Activated CD8-positive, alpha-beta memory T cell treated with anti-CD3 and anti-CD28 coated beads, Interleukin-2, amount 50 U/mL, for 24 hours (primary cell): ENCODE measurements around the gene ADNP.

Source experiments
- DNase-seq: peaks from one replicate; pipeline ENCODE4 v3.0.0-alpha.2; 2020; ENCODE audit errors: extremely low read depth

Gene ADNP

GRCh38 chr20:50874111-50874757 lies 57.0 kb downstream of the ADNP start:
- no peak for DNase-seq

DNA sequence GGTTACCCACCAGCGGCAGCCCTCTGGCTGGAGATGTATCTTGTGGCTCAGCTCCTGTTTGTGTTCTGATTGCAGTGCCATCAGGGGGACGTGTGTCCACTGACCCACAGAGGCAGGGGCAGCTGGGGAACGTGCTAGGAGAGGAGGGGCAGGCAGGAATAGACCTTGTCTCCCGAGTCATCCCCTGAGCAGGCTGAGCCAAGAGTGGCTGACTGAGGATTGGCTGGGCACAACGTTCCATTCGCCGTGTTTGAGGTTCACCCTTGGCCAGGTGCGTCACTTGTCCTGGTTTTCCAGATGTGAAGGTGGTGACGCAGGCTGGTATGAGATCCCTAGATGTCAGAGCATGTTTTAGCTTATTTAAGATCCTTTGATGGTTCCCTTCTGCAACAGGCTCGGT lies 57.7 kb downstream of the ADNP start:
- no peak for DNase-seq

DNA sequence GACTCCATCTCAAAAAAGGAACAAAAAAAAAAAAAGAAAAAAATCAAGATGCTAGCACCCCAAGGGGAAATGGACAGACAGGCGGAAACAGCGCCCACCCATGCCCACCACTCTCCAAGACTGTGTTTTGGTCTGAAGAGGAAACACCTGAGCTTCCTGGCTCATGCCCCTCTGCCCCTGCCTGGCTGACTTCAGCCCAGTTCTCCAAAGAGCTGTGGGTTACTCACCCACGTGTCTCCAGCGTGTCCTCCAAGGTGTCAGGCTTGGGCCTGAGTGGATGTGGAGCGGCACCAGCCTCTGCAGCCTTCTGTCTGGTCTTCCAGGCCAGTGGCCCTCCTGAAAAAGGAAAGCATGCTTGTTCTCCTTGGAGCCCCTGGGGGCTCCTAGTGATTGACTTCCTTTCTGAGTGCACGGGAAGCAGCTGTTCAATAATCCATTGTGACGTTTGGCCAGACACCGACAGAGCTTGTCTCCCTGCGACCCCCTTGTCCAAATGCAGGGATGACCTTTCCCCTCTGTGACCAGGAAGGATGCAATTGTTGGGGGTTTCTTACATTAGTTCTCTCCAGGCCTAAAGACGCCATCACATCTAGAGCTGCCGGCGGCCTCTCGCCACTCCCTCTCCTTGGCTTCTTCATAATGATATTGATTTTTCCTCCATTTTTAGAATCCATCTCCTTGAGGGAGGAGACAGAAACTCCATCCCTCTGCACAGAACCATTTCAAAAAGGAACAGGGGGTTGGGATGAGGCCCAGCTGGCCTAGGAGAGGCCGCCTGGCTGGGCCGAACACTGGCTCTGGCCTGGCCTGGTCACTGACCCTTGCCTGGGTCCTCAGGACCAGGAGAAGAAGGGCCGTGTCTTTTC lies 58.4 kb downstream of the ADNP start:
- DNase-seq: no peak

DNA sequence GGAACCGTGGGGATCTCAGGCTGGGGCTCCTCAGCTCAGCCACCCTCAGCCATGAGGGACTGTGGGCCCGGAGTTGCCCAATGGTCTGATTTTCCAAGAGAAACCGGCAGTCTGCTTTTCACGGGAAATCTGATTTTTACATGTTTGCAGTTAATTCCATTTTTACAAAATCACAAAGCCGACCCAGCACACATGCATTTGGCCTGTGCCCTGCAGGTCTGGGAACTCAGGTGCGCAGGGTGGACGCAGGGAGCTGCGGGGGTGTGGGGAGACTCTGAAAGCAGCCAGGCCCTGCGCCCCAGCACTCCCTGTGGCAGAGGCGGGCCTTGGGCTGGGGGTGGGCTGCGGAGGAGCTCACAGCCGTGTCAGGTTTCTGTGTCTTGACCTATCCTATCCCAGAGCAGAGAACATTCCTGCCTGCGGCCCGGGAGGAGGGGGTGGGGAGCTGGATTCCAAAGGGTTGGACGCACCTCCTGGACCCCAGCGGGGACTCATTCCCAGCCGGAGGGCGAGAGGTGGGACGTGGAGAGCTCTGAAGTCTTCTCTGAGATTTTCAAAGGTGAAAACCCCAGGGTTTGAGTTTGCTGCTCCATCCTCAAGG lies 60.6 kb downstream of the ADNP start:
- DNase-seq: no peak

DNA sequence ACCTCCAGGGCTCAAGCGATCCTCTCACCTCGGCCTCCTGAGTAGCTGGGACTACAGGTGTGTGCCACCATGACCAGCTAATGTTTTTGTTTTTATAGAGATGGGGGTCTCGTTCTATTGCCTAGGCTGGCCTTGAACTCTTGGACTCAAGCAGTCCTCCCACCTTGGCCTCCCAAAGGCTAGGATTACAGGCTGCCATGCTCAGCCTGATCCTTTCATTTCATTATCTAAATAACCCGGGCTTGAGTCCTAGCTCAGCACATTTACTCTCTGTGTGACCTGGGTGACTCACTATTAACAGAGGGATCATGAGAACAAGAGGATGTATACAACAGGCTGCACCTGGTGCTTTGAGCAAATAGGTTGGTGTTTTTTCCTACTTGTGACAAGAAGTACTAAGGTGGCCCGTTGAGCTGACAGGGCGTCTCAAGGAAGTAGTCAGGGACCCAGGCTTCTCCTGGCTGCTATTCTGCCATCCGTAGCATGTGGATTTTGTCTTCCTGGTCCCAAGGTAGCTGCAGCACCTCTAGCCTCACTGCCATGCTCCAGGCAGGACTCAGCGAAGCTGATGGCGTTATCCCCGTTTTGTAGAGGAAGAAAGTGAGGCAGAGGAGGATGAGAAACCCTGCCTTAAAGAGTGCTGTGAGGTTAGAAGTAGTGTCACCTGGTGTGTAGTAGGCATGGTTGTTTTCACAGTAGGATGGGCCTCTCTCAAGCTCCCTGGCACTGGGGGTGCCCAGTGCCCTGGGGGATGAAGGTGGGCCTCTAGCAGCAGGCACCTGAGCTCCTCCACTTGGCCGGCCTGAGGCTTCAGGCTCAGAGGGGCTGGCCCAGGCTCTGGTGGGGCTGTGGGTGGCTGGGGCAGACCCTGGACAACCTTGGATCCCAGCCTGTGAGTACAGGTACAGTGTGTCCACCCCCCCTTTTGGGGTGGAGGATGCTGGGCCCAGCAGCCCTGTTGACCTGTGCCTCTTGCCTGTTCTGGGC lies 62.4 kb downstream of the ADNP start:
- no peak for DNase-seq

DNA sequence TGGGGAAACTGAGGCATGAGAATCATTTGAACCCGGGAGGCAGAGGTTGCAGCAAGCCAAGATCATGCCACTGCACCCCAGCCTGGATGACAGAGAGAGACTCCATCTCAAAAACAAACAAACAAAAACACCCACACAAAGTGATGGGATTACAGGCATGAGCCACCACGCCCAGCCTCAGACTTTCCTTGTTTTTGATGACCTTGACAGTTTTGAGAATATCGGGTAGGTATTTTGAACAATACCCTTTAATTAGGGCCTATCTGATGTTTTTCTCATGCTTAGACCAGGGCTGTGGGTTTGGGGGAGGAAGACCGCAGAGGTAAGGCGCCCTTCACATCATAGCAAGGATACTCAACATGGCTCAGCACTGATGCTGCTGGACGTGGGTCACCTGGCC lies 63.4 kb downstream of the ADNP start:
- DNase-seq: no peak

GRCh38 chr20:50866831-50867230 lies 64.4 kb downstream of the ADNP start:
- no peak for DNase-seq

GRCh38 chr20:50866036-50866685 lies 65.1 kb downstream of the ADNP start:
- DNase-seq: no peak

DNA sequence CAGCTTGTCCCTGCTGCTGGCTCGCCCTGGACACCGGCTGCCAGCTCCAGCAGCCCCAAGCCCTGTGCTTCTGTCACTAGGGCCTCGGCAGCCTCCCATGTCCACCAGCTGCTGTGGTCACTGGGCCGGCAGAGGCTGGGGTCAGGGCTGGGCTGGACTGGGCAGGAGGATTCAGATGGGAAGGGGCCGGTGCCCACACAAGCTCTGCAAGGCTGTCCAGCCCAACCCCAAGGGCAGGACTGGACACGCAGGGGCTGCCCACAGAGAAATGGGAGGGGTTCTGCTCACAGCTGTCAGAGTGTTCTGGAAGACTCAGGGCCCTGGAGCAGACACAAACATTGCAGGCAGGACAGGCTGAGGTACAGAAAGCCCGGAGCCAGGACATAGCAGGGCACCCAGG lies 65.6 kb downstream of the ADNP start:
- DNase-seq: no peak

DNA sequence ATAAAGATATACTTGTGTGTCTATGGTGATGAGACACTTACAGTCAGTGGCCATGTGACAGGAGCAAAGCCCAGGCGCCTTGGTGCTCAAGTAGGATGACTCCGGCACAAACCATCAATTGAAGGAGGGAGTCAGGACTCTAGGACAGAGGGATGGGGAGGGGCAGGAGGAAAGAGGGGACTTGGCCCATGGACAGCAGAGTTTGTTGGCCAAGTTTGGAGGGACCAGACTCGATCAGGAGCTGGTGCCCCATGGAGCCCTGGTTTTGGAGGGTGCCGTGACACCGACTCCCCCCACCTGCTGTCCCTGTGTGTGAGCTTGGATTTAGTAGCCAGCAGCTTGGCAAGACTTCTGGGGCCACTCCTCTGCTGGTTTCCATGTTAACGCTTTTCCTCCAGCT lies 66.1 kb downstream of the ADNP start:
- no peak for DNase-seq

- DNase-seq: no peak
Observed at GRCh38 chr20:50862546-50862945, 68.7 kb downstream of the ADNP start.

DNA sequence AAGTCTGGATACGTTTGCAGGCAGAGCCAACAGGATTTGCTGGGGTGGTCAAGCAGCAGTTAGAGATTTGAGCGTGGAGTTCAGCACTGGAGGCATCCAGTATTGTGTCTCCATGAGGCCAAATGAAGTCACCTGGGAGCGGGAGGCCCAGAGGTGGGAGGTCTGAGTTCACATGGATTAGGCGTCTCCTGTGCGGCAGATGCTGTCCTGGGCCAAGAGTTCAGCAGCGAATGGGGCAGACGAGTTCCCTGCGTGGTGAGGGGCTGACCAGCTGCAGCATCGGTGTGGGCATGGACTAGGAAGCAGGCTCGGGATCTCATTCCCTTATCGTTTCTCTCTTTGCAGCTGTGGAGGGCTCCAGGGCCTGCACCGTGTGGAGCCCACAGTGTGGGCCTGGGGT lies 70.2 kb downstream of the ADNP start:
- no peak for DNase-seq

- no peak for DNase-seq
Observed at GRCh38 chr20:50859161-50859560, 72.1 kb downstream of the ADNP start.

- no peak for DNase-seq
Observed at GRCh38 chr20:50858525-50858924, 72.7 kb downstream of the ADNP start.

GRCh38 chr20:50857348-50857747 lies 73.9 kb downstream of the ADNP start:
- DNase-seq: no peak

- DNase-seq: no peak
Observed at GRCh38 chr20:50856475-50857041, 74.7 kb downstream of the ADNP start.

GRCh38 chr20:50855498-50856474 lies 75.5 kb downstream of the ADNP start:
- DNase-seq: no peak

GRCh38 chr20:50854506-50855249 lies 76.6 kb downstream of the ADNP start:
- no peak for DNase-seq

DNA sequence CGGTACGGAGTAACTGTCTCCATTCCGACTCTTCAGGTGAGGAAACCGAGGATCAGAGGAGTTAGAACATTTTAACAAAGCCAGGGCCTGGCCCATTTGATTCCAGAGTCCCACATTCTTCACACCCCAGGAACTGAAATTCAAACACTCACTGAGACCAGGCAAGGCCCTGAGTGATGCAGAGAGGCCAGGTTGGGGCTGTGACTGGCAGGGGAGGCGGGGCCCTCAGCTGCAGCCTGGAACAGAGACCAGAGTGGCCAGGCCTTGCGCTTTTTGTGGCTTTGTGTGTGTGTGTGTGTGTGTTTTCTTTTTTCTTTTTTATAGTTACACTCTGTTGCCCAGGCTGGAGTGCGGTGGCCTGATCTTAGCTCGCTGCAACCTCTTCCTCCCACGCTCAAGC lies 79.2 kb downstream of the ADNP start:
- no peak for DNase-seq
